Measurements from ENCODE around the gene N4BP2L2.

N4BP2L2 gene

GRCh38 chr13:32455594-32455903, 83.0 kb downstream of the N4BP2L2 start:
- DNase-seq, result no peak

- no peak for DNase-seq
Measured at GRCh38 chr13:32454886-32455593, 83.6 kb downstream of the N4BP2L2 start.

GRCh38 chr13:32453981-32454380, 84.6 kb downstream of the N4BP2L2 start:
- no peak for DNase-seq

GRCh38 chr13:32448972-32449371, 89.6 kb downstream of the N4BP2L2 start:
- no peak for DNase-seq

GRCh38 chr13:32447894-32448623, 90.5 kb downstream of the N4BP2L2 start:
- DNase-seq, result no peak

GRCh38 chr13:32446773-32447465, 91.7 kb downstream of the N4BP2L2 start:
- no peak for DNase-seq

- no peak for DNase-seq
Measured at GRCh38 chr13:32446220-32446619, 92.4 kb downstream of the N4BP2L2 start.

GRCh38 chr13:32445461-32445860, 93.1 kb downstream of the N4BP2L2 start:
- no peak for DNase-seq

- no peak for DNase-seq
Measured at GRCh38 chr13:32443111-32443510, 95.5 kb downstream of the N4BP2L2 start.

- DNase-seq, result no peak
Measured at GRCh38 chr13:32438871-32439270, 99.7 kb downstream of the N4BP2L2 start.

- no peak for DNase-seq
Measured at GRCh38 chr13:32432856-32433255, 105.7 kb downstream of the N4BP2L2 start.

GRCh38 chr13:32431361-32431760, 107.2 kb downstream of the N4BP2L2 start:
- DNase-seq, result no peak

GRCh38 chr13:32430018-32430747, 108.4 kb downstream of the N4BP2L2 start:
- no peak for DNase-seq

GRCh38 chr13:32429433-32429909, 109.1 kb downstream of the N4BP2L2 start:
- DNase-seq, result no peak

- no peak for DNase-seq
Measured at GRCh38 chr13:32428581-32429432, 109.8 kb downstream of the N4BP2L2 start.

GRCh38 chr13:32427852-32428580, 110.6 kb downstream of the N4BP2L2 start, which contains the start of gene N4BP2L1:
N4BP2L1 (minus strand) TSS chr13:32428130; CDS start chr13:32428082, 48 bp downstream.
- no peak for DNase-seq

- DNase-seq, result no peak
Measured at GRCh38 chr13:32426990-32427851, 111.4 kb downstream of the N4BP2L2 start.

- DNase-seq, result no peak
Measured at GRCh38 chr13:32426191-32426989, 112.2 kb downstream of the N4BP2L2 start.

- no peak for DNase-seq
Measured at GRCh38 chr13:32425158-32425557, 113.4 kb downstream of the N4BP2L2 start.

All from cortex of kidney (tissue), 1 donor.